SKM-1 (cell line): ENCODE results near the gene PCDHGA6.

Experiments used
- DNase-seq: peaks from one replicate; lab custom pipeline; 2025; ENCODE audit not compliant: unreplicated experiment; lab: John Stamatoyannopoulos, UW

The PCDHGA6 gene

GRCh38 chr5:141419074-141419880 is 45.6 kb downstream of the PCDHGA6 start:
- DNase-seq, result no peak

DNA sequence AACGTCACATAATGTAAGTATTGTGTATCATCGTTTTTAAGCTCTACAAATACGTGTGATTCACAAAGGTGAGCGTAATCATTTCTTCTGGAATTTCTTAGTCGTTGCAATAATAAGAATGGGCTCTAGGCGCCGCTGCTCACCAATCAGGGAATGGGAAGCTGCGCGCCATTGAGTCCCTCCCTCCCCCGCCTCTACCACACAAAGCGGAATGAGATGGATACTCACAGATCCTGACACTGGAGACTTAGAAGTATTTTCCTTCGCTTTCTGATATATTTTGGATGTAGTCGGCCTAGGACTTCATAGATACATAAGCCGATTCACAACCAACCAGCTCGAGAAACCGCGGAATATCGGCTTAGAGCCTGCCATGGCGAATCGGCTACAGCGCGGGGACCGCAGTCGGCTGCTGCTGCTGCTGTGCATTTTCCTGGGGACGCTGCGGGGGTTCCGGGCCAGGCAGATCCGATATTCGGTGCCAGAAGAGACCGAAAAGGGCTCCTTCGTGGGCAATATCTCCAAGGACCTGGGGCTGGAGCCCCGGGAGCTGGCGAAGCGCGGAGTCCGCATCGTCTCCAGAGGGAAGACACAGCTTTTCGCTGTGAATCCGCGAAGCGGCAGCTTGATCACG is 47.3 kb downstream of the PCDHGA6 start, which contains the start of gene PCDHGA11:
Gene PCDHGA11, plus strand, starts transcription at position 197 of the 634 bp plus-strand sequence. Its CDS starts 177 bp downstream, at position 374.
- no peak for DNase-seq

GRCh38 chr5:141421489-141421855 is 47.8 kb downstream of the PCDHGA6 start:
- DNase-seq, result no peak

DNA sequence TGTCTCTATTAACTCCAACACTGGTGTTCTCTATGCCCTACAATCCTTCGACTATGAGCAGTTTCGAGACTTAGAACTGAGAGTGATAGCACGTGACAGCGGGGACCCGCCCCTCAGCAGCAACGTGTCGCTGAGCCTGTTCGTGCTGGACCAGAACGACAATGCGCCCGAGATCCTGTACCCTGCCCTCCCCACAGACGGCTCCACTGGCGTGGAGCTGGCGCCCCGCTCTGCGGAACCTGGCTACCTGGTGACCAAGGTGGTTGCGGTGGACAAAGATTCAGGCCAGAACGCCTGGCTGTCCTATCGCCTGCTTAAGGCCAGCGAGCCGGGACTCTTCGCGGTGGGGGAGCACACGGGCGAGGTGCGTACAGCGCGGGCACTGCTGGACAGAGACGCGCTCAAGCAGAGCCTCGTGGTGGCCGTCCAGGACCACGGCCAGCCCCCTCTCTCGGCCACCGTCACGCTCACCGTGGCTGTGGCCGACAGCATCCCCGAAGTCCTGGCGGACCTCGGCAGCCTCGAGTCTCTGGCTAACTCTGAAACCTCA is 49.1 kb downstream of the PCDHGA6 start:
- DNase-seq, result no peak

GRCh38 chr5:141427783-141428426 is 54.2 kb downstream of the PCDHGA6 start:
- no peak for DNase-seq
